HAP-1 (cell line): ENCODE data around the gene STPG4.

Source experiments
- DNase-seq, 2 experiments: peaks; one replicate each; pipeline ENCODE4 v3.0.0-alpha.2; 2016 to 2020; ENCODE audit warnings: low spot score in 2 of 2
- H3K27me3 ChIP-seq: fragments of 250-450 bp; sonication (Bioruptor Pico); 2 replicates; pipeline ENCODE4 v1.5.1; 2020; ENCODE audit warnings: low read depth, mild to moderate bottlenecking, moderate library complexity
- H3K36me3 ChIP-seq: fragments of 250-450 bp; sonication (Bioruptor Pico); replicated peaks from 2 replicates; pipeline ENCODE4 v1.5.1; 2020; ENCODE audit warnings: mild to moderate bottlenecking
- H3K4me1 ChIP-seq: fragments of 250-450 bp; sonication (Bioruptor Pico); 2 replicates; pipeline ENCODE4 v1.5.1; 2020; ENCODE audit warnings: mild to moderate bottlenecking
- H3K4me3 ChIP-seq: fragments of 250-450 bp; sonication (Bioruptor Pico); 2 replicates; pipeline ENCODE4 v1.5.1; 2020; ENCODE audit warnings: mild to moderate bottlenecking, moderate library complexity
- H3K9me3 ChIP-seq: fragments of 250-450 bp; sonication (Bioruptor Pico); 2 replicates; pipeline ENCODE4 v1.5.1; 2020; ENCODE audit warnings: mild to moderate bottlenecking, moderate library complexity
- in situ Hi-C: fragments of 300-500 bp; cut with MboI; formaldehyde crosslinking; loops from 3 replicates; pipeline ENCODE4 v1.14.3; 2020; ENCODE audit warnings: low sequenced_read_pairs, inconsistent platforms, mixed read lengths

The STPG4 gene

DNA sequence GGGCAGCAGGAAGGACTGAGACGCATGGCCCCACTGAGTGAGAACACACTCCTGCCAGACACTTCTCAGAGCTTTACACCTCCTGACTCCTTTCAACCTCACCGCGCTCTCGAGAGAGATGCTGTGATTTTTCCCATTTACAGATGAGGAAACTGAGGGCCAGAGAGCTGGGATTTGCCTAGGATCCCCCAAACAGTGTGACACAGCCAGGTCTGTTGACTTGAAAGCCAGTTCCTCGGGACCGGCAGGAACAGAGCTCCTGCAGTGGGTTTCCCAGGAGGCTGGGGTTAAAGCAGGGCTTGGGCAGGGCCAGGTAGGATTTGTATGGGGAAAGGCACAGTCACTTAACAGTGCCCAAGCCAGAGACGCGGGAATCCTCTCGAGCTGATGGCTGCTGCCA is 81.9 kb downstream of the STPG4 start:
- peaks cover 33% of the 10 kb centered on the region for H3K4me1 ChIP-seq
- H3K4me3 ChIP-seq: no peak overlapping the region
- DNase-seq: no peak
- H3K27me3 ChIP-seq: no peaks in the 10 kb centered on the region
- in situ Hi-C loops: no loop called here
- no peaks in the 10 kb centered on the region for H3K9me3 ChIP-seq
- H3K36me3 ChIP-seq: no peaks in the 10 kb centered on the region; the same call in 1 of the 2 replicates

DNA sequence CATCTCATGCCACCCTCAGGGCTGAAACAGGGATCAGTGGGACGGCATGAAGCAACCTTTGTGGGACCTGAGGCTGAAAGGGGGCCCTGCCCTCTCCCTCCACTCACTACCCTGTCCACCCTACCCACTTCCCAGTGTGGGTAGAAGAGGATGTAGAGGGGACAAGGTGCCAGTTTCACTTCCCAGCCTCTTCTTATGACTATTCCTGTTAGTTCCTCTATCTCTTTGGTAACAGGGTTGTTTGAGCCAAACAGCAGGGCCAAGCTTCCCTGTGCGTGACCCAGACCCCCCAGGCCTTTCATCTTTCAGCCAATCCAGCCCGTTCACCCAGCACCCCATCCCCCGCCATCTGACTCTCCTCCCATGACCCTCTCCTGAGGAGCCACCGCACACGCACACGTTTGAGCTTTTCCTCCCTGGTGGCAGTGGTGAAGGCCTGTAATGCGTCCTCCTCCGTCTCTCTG is 82.3 kb downstream of the STPG4 start:
- Histone ChIP-seq H3K4me3 (no peak overlapping the region), H3K36me3 (no peaks in the 10 kb centered on the region; the same call in 1 of the 2 replicates), H3K4me1 (peaks cover 31% of the 10 kb centered on the region), H3K27me3 (no peaks in the 10 kb centered on the region), H3K9me3 (no peaks in the 10 kb centered on the region)
- no peak for DNase-seq
- in situ Hi-C loops: no loop called here

DNA sequence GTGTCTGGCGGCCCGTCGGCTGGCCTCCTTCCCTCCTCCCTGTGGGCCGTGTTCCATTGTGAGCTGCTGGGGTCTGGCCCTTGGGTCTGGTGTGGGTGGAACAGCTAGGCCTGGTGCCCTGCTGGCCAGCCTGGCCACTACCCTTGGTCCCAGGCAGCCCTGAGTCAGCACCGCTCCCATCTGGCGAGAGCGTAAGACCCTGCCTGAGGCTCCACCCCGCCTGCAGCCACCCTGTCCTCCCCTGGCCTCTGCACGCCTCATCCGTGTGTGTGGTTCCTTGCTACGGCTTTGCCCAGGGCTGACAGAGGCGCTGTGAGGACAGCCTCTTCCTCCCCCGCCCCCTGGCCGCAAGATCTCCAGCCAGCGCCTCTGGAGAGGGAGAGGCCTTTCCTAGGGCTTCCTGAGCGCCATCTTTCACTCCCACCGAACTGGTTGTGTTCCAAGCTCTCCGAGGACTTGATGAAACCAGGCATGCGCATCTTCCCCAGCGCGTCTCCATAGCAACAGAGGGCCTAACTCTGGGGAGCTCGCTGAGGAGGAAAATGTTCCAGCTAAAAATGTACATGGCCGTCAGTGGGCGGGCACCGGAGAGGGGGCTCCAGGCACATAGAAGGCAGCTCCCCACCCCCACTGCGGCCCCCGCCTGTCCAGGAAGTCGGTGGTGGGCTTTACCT is 83.0 kb downstream of the STPG4 start:
- in situ Hi-C loops: no loop called here
- DNase-seq: no peak
- Histone ChIP-seq H3K27me3 (no peaks in the 10 kb centered on the region), H3K9me3 (no peaks in the 10 kb centered on the region), H3K36me3 (no peaks in the 10 kb centered on the region; the same call in 1 of the 2 replicates), H3K4me3 (no peak overlapping the region), H3K4me1 (peaks cover 25% of the 10 kb centered on the region)

DNA sequence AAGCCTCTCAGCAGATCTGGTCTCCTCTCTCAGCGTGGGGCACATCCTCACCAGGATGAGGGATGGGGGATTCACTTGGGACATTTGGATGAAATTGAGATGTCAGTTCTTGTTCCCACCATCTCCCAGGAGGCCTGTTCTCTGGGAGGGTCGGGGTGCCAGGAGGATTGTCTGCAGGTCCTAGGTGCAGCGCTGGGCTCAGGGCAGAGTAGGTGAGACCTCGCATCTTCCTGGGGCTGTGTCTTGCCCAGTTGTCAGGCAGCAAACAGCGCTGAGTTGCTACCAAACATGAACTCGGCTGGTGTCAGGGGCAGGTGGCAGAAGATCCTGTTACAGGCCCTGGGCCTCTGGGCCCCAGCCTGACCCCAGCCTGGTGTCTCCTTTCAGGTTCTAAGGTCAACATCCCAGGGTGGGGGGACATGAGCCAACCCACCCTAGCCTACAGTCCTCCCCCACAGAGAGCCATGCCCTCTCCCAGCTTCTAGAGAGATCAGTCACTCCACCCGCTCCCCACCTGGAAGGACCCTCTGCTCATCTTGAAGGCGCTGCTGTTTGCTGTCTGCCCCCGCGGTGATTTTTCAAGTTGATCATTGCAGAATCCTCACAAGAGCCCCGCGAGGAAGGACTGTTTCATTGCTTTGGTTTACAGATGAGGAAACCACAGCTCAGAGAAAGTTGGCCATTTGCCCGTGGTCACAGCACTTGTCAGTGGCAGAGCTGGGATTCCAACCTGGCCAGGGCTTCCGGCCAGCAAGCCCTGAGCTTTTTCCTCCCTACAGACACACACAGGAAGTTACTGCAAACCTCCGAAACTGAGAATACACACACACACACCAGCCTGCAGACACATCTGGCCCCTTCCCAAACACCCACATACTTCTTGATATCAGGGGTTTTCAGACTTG is 83.9 kb downstream of the STPG4 start:
- DNase-seq: no peak
- Histone ChIP-seq H3K9me3 (no peaks in the 10 kb centered on the region), H3K27me3 (no peaks in the 10 kb centered on the region), H3K4me3 (no peak overlapping the region), H3K36me3 (no peaks in the 10 kb centered on the region; the same call in 1 of the 2 replicates), H3K4me1 (peaks cover 15% of the 10 kb centered on the region)
- in situ Hi-C loops: no loop called here

DNA sequence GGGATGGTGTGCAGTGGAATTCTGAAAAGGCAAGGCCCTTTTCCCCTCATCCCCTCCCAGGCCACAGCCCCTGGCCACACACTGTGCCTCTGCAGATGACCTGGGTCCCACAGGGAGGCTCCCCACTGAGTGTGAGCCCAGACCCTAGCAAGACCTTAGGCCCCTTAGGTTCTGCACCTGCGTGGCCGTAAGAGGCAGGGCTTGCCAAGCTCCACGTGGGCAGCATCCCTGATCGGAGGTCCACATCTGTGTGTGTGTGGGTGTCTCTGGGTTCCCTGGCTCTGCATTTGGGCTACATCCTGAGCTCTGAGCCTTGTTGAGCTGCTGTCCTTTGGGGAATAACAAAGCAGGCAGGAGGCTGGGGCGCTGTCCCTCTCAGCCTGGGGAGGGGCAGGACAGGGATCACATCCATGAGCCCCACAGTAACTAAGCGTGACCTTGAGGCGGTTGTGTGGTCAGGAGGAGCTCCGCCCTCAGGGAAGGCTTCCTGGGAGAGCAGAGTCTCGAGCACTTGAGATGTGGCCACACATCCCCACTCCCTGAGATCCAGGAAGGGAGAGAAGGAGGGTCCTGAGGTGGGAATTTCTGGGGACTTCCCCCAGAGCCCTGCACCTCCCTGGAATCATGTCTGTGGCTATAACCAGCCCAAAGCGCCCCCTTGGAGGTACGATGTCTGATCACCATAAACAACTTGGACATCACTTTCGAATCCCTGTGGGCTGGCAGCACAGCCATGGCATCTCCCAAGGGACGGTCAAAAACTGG is 84.8 kb downstream of the STPG4 start:
- no peaks in the 10 kb centered on the region for H3K27me3 ChIP-seq
- peaks cover 18% of the 10 kb centered on the region for H3K4me1 ChIP-seq
- in situ Hi-C loops: no loop called here

DNA sequence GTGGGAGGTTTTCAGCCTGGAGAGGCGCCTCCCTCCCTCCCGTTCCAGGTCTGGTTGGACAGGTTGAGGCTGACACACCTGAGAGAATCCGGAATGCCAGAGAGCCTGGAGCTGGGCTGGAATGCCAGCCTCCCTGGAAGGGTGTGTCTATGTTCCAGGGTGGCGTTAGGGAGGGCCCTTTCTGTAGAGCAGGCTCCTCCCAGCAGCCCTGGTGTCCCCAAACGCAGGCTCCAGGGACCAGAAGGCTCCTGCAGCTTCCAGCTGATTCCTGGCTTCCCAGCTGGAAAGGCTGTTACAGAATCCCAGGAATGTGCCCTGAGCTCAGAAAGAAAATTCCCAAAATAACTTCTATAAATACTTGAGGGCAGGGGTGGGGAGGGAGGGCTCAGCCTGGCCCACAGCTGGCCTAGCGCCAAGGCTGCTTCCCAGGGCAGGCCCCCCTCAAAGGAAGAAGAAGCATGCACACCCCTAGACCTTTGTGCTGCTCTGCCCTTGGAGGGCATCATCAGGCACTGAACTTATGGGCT is 85.4 kb downstream of the STPG4 start:
- in situ Hi-C loops: no loop called here
- no peak overlapping the region for H3K4me3 ChIP-seq
- no peaks in the 10 kb centered on the region; the same call in 1 of the 2 replicates for H3K36me3 ChIP-seq
- no peaks in the 10 kb centered on the region for H3K27me3 ChIP-seq
- no peaks in the 10 kb centered on the region for H3K9me3 ChIP-seq
- peaks cover 20% of the 10 kb centered on the region for H3K4me1 ChIP-seq
- DNase-seq: peak; percentile 53 to 74

More for the DNA sequence above, 84.8 kb downstream of the STPG4 start:
- H3K9me3 ChIP-seq: no peaks in the 10 kb centered on the region
- H3K4me3 ChIP-seq: no peak overlapping the region
- no peaks in the 10 kb centered on the region; the same call in 1 of the 2 replicates for H3K36me3 ChIP-seq
- DNase-seq: peak in 1 of 2 experiments; percentile 33

DNA sequence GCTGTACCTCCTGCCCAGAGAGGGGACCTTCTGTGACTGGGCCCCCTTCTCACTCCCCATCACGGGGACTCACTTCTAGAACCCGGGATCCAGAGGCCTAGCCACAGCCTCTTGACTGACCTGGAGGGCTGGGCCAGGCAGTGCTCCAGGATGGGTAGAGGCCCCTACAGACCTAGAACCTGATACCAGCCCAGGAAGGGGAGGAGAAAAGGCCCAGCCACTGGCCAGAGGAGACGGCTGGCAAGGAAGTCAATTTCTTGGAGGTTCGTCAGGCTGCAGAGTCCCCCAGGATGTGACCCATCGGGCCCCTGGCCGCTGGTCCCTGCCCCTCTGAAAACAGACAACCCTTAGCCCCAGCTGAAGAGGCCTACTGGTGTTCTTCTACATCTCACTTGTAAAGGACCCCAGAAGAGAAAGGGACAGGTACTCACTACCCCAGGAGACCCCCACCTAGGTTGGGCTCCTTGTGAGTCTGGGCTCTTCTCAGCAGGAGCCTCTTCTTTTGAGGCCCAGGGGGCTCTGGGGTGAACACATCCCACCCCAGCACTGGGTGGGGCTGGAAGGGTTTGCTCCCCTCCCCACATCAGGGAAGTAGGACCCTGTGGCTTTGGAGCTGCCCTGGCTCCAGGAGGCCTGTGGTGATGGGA is 86.0 kb downstream of the STPG4 start:
- Histone ChIP-seq H3K4me1 (peaks cover 20% of the 10 kb centered on the region), H3K27me3 (no peaks in the 10 kb centered on the region), H3K9me3 (no peaks in the 10 kb centered on the region), H3K36me3 (no peaks in the 10 kb centered on the region; the same call in 1 of the 2 replicates), H3K4me3 (no peak overlapping the region)
- in situ Hi-C loops: no loop called here
- DNase-seq: no peak

DNA sequence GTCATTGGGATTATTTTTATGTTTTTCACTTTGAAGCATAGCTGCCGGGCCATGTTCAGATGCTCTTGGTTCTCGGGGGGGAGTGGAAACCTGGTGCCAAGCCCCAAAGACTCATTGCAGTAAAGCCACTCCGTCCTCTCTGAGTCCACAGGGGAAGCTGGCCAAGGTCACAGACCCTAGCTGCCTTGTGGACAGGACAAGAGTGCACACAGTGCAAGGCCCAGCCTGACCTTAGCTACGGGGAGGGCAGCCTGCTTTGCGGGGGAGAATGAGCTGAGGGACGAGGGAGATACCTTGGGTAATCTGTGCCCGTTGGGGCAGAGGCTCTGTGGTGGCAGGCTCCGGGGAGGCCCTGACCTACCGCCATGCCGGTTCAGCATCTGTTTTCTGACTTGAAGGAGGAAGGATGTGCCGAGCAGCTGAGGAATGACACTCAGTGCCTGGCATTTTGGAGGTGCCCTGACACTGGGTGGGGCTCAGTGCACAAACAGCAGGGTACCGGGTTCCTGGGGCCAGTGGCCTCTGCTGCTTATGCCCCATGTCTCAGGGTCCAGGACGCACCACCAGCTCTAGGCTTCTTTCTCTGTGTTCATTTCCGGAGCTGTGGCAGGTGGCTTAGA is 87.2 kb downstream of the STPG4 start:
- Histone ChIP-seq H3K4me3 (no peak overlapping the region), H3K27me3 (no peaks in the 10 kb centered on the region), H3K36me3 (no peaks in the 10 kb centered on the region; the same call in 1 of the 2 replicates), H3K4me1 (peaks cover 20% of the 10 kb centered on the region), H3K9me3 (no peaks in the 10 kb centered on the region)
- DNase-seq: no peak
- in situ Hi-C loops: no loop called here

DNA sequence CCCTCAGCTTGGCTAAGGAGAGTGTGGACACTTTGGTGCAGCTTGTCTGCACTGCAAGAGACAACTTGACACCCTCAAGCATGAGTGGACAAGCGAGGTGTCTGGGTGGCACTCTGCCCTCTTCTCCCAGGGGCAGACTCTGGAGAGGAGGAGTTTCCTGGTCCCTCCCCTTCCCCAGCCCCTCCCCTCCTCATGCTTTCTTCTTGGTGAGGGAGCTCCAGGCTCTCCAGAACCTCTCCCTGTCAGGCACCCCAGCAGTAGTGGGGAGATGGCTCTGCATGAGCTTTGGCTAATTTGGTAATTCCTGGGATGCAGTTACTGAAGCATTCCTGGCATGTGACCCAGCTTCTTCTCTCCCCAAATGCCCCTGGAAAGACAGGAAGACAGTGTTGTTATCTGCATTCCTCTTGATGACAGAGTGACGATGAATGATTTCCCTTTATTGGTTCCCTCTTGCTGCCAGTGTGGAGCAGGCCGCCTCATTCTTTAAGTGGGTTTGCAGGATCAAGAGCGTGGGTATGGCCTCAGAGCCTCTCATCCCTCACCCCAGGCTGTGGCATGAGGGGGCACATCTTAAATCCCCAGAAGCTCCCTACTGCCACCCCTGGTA is 89.2 kb downstream of the STPG4 start:
- in situ Hi-C loops: no loop called here
- Histone ChIP-seq H3K36me3 (no peaks in the 10 kb centered on the region; the same call in 1 of the 2 replicates), H3K27me3 (no peaks in the 10 kb centered on the region), H3K4me3 (no peak overlapping the region), H3K9me3 (no peaks in the 10 kb centered on the region), H3K4me1 (peaks cover 20% of the 10 kb centered on the region)
- DNase-seq: no peak

DNA sequence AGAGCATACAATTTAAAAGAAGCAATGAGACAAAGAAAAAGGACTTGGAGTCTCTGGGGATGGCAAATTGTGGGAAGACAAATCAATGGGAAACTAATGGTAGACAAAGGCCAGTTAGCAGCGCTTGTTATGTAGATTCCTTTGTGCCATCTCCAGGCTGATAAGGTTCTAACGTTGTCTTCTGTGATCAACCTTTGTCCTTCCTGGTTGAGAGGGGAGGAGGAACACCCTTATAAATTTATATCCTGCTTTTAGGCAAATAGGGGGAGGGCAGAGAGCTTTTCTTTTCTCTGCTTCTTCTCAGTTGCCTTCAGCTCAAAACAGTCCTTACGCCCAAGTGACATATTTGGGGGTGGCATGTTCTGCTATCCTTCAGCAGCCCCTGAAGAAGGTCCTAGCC is 89.8 kb downstream of the STPG4 start:
- in situ Hi-C loops: no loop called here
- H3K4me3 ChIP-seq: no peak overlapping the region
- no peaks in the 10 kb centered on the region; the same call in 1 of the 2 replicates for H3K36me3 ChIP-seq
- H3K27me3 ChIP-seq: no peaks in the 10 kb centered on the region
- no peaks in the 10 kb centered on the region for H3K9me3 ChIP-seq
- H3K4me1 ChIP-seq: peaks cover 20% of the 10 kb centered on the region
- no peak for DNase-seq

DNA sequence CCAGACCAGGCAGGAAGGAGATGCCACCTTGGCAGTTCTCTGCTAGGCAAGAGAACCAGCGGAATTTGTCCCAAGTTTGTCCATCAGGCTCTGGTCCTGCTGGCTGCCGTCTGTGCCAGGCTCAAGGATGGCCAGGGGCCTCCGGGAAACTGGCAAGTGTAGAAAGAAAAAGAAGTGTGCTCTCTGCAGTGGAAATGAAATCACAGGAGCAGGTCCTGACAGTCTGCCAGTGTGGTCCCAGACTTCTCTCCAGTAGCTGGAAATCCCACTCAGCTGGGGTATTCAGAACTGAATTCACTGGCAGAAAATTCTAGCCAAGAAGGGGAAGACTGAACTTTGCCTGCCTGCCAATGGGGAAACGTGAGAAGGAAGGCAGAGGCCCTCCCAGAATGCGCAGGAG is 91.0 kb downstream of the STPG4 start:
- in situ Hi-C loops: no loop called here
- H3K4me1 ChIP-seq: peaks cover 8% of the 10 kb centered on the region

DNA sequence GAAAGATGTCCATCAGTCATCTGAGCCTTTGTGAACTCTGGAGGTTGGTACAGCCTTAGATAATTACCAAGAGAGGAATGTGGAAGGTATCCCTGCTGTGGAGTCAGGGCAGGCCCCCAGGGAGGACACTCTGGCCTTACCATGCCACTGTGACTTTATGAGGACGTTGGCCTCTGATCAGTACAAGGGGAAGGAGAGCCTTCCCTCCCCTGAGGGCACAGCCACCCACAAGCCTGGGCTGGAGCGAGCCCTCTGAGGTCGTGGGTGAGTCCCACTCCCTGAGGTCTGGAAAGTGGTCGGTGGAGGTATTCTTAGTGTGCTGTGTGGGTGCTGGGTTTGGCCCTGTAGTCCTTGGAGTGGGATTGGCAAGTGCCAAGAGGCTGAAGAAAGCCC is 91.6 kb downstream of the STPG4 start:
- Histone ChIP-seq H3K9me3 (no peaks in the 10 kb centered on the region), H3K4me1 (peaks cover 5% of the 10 kb centered on the region)

More for the DNA sequence above, 91.0 kb downstream of the STPG4 start:
- DNase-seq: no peak
- no peaks in the 10 kb centered on the region for H3K27me3 ChIP-seq
- no peaks in the 10 kb centered on the region for H3K9me3 ChIP-seq
- no peak overlapping the region for H3K4me3 ChIP-seq
- no peaks in the 10 kb centered on the region for H3K36me3 ChIP-seq

More for the DNA sequence above, 91.6 kb downstream of the STPG4 start:
- H3K4me3 ChIP-seq: no peak overlapping the region
- H3K27me3 ChIP-seq: no peaks in the 10 kb centered on the region
- in situ Hi-C loops: no loop called here
- no peaks in the 10 kb centered on the region for H3K36me3 ChIP-seq
- no peak for DNase-seq
